ENCODE results near the gene STOX1.
"Not testable (repeated sequence)": the region's sequence is repeated elsewhere in the genome, so short reads cannot be mapped to it uniquely, and the experiment has no call there.

Gene STOX1

GRCh38 chr10:68848806-68849205 lies 21.5 kb downstream of the STOX1 start:
- ATAC-seq (no peak), DNase-seq (no peak)
- Mint-ChIP-seq H3K9me3 (no peaks in the 10 kb centered on the region), H3K36me3 (ENCODE audit: low read depth) (no peaks in the 10 kb centered on the region), H3K27ac (no peak overlapping the region), H3K27me3 (no peaks in the 10 kb centered on the region), H3K4me3 (no peak overlapping the region), H3K4me1 (no peaks in the 10 kb centered on the region)

- DNase-seq: no peak
- Mint-ChIP-seq H3K36me3 (ENCODE audit: low read depth) (peaks cover 5% of the 10 kb centered on the region), H3K27me3 (no peaks in the 10 kb centered on the region), H3K4me1 (no peaks in the 10 kb centered on the region), H3K27ac (no peak overlapping the region), H3K4me3 (no peak overlapping the region), H3K9me3 (peaks cover 18% of the 10 kb centered on the region)
- no peak for ATAC-seq
Measured at GRCh38 chr10:68856352-68856751, 29.0 kb downstream of the STOX1 start.

GRCh38 chr10:68857005-68857404 lies 29.7 kb downstream of the STOX1 start:
- no peak for DNase-seq
- ATAC-seq: no peak
- no peak overlapping the region for H3K27ac Mint-ChIP-seq
- H3K4me1 Mint-ChIP-seq: no peaks in the 10 kb centered on the region
- H3K4me3 Mint-ChIP-seq: no peak overlapping the region
- peaks cover 25% of the 10 kb centered on the region for H3K9me3 Mint-ChIP-seq
- no peaks in the 10 kb centered on the region for H3K27me3 Mint-ChIP-seq
- H3K36me3 Mint-ChIP-seq (ENCODE audit: low read depth): peaks cover 8% of the 10 kb centered on the region

GRCh38 chr10:68861253-68861652 lies 33.9 kb downstream of the STOX1 start:
- H3K9me3 Mint-ChIP-seq: peaks cover 34% of the 10 kb centered on the region
- DNase-seq (no peak), ATAC-seq (no peak)

GRCh38 chr10:68864611-68865010 lies 37.3 kb downstream of the STOX1 start:
- no peak for DNase-seq
- Mint-ChIP-seq H3K4me1 (no peaks in the 10 kb centered on the region), H3K4me3 (no peak overlapping the region), H3K9me3 (peaks cover 29% of the 10 kb centered on the region), H3K27me3 (no peaks in the 10 kb centered on the region), H3K36me3 (ENCODE audit: low read depth) (peaks cover 9% of the 10 kb centered on the region), H3K27ac (no peak overlapping the region)
- no peak for ATAC-seq

More at GRCh38 chr10:68861253-68861652, 33.9 kb downstream of the STOX1 start:
- Mint-ChIP-seq H3K4me3 (no peak overlapping the region), H3K4me1 (no peaks in the 10 kb centered on the region), H3K36me3 (ENCODE audit: low read depth) (peaks cover 9% of the 10 kb centered on the region), H3K27me3 (no peaks in the 10 kb centered on the region), H3K27ac (no peak overlapping the region)

- peaks cover 13% of the 10 kb centered on the region for H3K4me1 Mint-ChIP-seq
- H3K27me3 Mint-ChIP-seq; H3K9me3 Mint-ChIP-seq; H3K27ac Mint-ChIP-seq; H3K4me3 Mint-ChIP-seq; DNase-seq; ATAC-seq; H3K36me3 Mint-ChIP-seq (ENCODE audit: low read depth): not testable (repeated sequence)
Measured at GRCh38 chr10:68868173-68868572, 40.8 kb downstream of the STOX1 start.

- DNase-seq (no peak), ATAC-seq (no peak)
- H3K36me3 Mint-ChIP-seq (ENCODE audit: low read depth): no peaks in the 10 kb centered on the region
- no peak overlapping the region for H3K27ac Mint-ChIP-seq
- no peaks in the 10 kb centered on the region for H3K27me3 Mint-ChIP-seq
- no peak overlapping the region for H3K4me3 Mint-ChIP-seq
- peaks cover 13% of the 10 kb centered on the region for H3K4me1 Mint-ChIP-seq
- no peaks in the 10 kb centered on the region for H3K9me3 Mint-ChIP-seq
Measured at GRCh38 chr10:68869623-68870022, 42.3 kb downstream of the STOX1 start.

- H3K4me1 Mint-ChIP-seq: peaks cover 13% of the 10 kb centered on the region
- ATAC-seq (no peak), DNase-seq (no peak)
- no peaks in the 10 kb centered on the region for H3K27me3 Mint-ChIP-seq
- no peaks in the 10 kb centered on the region for H3K36me3 Mint-ChIP-seq (ENCODE audit: low read depth)
- H3K4me3 Mint-ChIP-seq: no peak overlapping the region
- H3K9me3 Mint-ChIP-seq: no peaks in the 10 kb centered on the region
- no peak overlapping the region for H3K27ac Mint-ChIP-seq
Measured at GRCh38 chr10:68870061-68870460, 42.7 kb downstream of the STOX1 start.

- no peaks in the 10 kb centered on the region for H3K27me3 Mint-ChIP-seq
- no peaks in the 10 kb centered on the region for H3K9me3 Mint-ChIP-seq
- H3K4me1 Mint-ChIP-seq: peaks cover 13% of the 10 kb centered on the region
- peak; percentile 92 for ATAC-seq
- H3K27ac Mint-ChIP-seq: peak overlapping the region; percentile 59
- no peaks in the 10 kb centered on the region for H3K36me3 Mint-ChIP-seq (ENCODE audit: low read depth)
- peak; percentile 18 for DNase-seq
- H3K4me3 Mint-ChIP-seq: no peak overlapping the region
Measured at GRCh38 chr10:68870545-68871104, 43.3 kb downstream of the STOX1 start.

GRCh38 chr10:68871105-68871711 lies 43.9 kb downstream of the STOX1 start:
- no peak for ATAC-seq
- Mint-ChIP-seq H3K27ac (peak overlapping the region; percentile 59), H3K9me3 (no peaks in the 10 kb centered on the region), H3K36me3 (ENCODE audit: low read depth) (no peaks in the 10 kb centered on the region), H3K27me3 (no peaks in the 10 kb centered on the region), H3K4me1 (peaks cover 13% of the 10 kb centered on the region), H3K4me3 (no peak overlapping the region)
- no peak for DNase-seq

GRCh38 chr10:68871731-68872342 lies 44.5 kb downstream of the STOX1 start:
- H3K27ac Mint-ChIP-seq: no peak overlapping the region
- peaks cover 13% of the 10 kb centered on the region for H3K4me1 Mint-ChIP-seq
- H3K9me3 Mint-ChIP-seq: no peaks in the 10 kb centered on the region
- H3K36me3 Mint-ChIP-seq (ENCODE audit: low read depth): no peaks in the 10 kb centered on the region
- no peaks in the 10 kb centered on the region for H3K27me3 Mint-ChIP-seq
- DNase-seq (no peak), ATAC-seq (no peak)
- no peak overlapping the region for H3K4me3 Mint-ChIP-seq

GRCh38 chr10:68876246-68877138 lies 49.2 kb downstream of the STOX1 start:
- no peak for DNase-seq
- Mint-ChIP-seq H3K27me3 (no peaks in the 10 kb centered on the region), H3K27ac (no peak overlapping the region), H3K4me3 (no peak overlapping the region), H3K9me3 (no peaks in the 10 kb centered on the region), H3K36me3 (ENCODE audit: low read depth) (no peaks in the 10 kb centered on the region), H3K4me1 (no peaks in the 10 kb centered on the region)
- ATAC-seq: no peak

GRCh38 chr10:68877482-68878110 lies 50.3 kb downstream of the STOX1 start:
- H3K4me3 Mint-ChIP-seq: no peak overlapping the region
- H3K27ac Mint-ChIP-seq: no peak overlapping the region
- no peaks in the 10 kb centered on the region for H3K36me3 Mint-ChIP-seq (ENCODE audit: low read depth)
- no peak for DNase-seq
- no peaks in the 10 kb centered on the region for H3K27me3 Mint-ChIP-seq
- no peaks in the 10 kb centered on the region for H3K9me3 Mint-ChIP-seq
- H3K4me1 Mint-ChIP-seq: no peaks in the 10 kb centered on the region
- no peak for ATAC-seq

GRCh38 chr10:68878496-68878895 lies 51.2 kb downstream of the STOX1 start:
- H3K4me1 Mint-ChIP-seq: no peaks in the 10 kb centered on the region
- DNase-seq: no peak
- no peak for ATAC-seq
- H3K27me3 Mint-ChIP-seq: no peaks in the 10 kb centered on the region
- H3K4me3 Mint-ChIP-seq: no peak overlapping the region
- no peaks in the 10 kb centered on the region for H3K9me3 Mint-ChIP-seq
- no peaks in the 10 kb centered on the region for H3K36me3 Mint-ChIP-seq (ENCODE audit: low read depth)
- H3K27ac Mint-ChIP-seq: no peak overlapping the region
